Smooth muscle cell (in vitro differentiated cells): Measurements from ENCODE around the gene SGK1. TPM values are rescaled to one million over a fixed set of nuclear protein-coding genes. Genes with fewer than 3 reads are reported as not detected.
"Not testable (repeated sequence)": the region's sequence is repeated elsewhere in the genome, so short reads cannot be mapped to it uniquely, and the experiment has no call there.

Experiments used
- DNase-seq: peaks from one replicate; lab custom pipeline; 2025; ENCODE audit not compliant: unreplicated experiment; lab: John Stamatoyannopoulos, UW
- H2AFZ ChIP-seq: fragments of 200-600 bp; sonication (generic); 2 replicates; pipeline ENCODE4 v1.6.0; 2016; ENCODE audit warnings: antibody characterized with exemption, low read depth, mild to moderate bottlenecking
- H3F3A ChIP-seq: fragments of 200-600 bp; sonication (generic); 2 replicates; pipeline ENCODE4 v1.6.0; 2017; ENCODE audit warnings: antibody characterized with exemption, low read depth
- H3K27ac ChIP-seq: fragments of 200-600 bp; sonication (generic); 2 replicates; pipeline ENCODE4 v1.5.1; 2016; ENCODE audit warnings: low read depth, mild to moderate bottlenecking
- H3K27me3 ChIP-seq: fragments of 200-600 bp; sonication (generic); 2 replicates; pipeline ENCODE4 v1.6.1; 2016; ENCODE audit warnings: low read depth, mild to moderate bottlenecking
- H3K36me3 ChIP-seq: fragments of 200-600 bp; sonication (generic); 2 replicates; pipeline ENCODE4 v1.5.1; 2016; ENCODE audit warnings: low read depth
- H3K4me1 ChIP-seq: fragments of 200-600 bp; sonication (generic); 2 replicates; pipeline ENCODE4 v1.5.1; 2016; ENCODE audit warnings: low read depth
- H3K4me2 ChIP-seq: fragments of 200-600 bp; sonication (generic); 2 replicates; pipeline ENCODE4 v1.6.0; 2016; ENCODE audit warnings: mild to moderate bottlenecking
- H3K4me3 ChIP-seq: fragments of 200-600 bp; sonication (generic); 2 replicates; pipeline ENCODE4 v1.5.1; 2016; ENCODE audit warnings: mild to moderate bottlenecking
- H3K79me2 ChIP-seq: fragments of 200-600 bp; sonication (generic); 2 replicates; pipeline ENCODE4 v1.6.0; 2016; ENCODE audit warnings: low read depth, mild to moderate bottlenecking
- H3K9ac ChIP-seq: fragments of 200-600 bp; sonication (generic); 2 replicates; pipeline ENCODE4 v1.6.0; 2016; ENCODE audit warnings: low read depth
- H3K9me3 ChIP-seq: fragments of 200-600 bp; sonication (generic); replicated peaks from 2 replicates; pipeline ENCODE4 v1.5.1; 2016; ENCODE audit warnings: low read depth
- H4K20me1 ChIP-seq: fragments of 200-600 bp; sonication (generic); 2 replicates; pipeline ENCODE4 v1.6.0; 2016; ENCODE audit warnings: low read depth
- WGBS: methylation state at CpG from one replicate; pipeline ENCODE4 v1.1.7; 2016; ENCODE audit warnings: low lambda C conversion rate; 5-methylcytosine and 5-hydroxymethylcytosine counted together
- polyA plus RNA-seq: library from polyadenylated mRNA; unstranded; fragments of >200 nt; fragmentation: Nextera tagmentation; extraction: Ambion mirVana; gene quantifications from 2 replicates; pipeline ENCODE4 v1.2.1, GENCODE V29; 2016
- total RNA-seq: library from RNA; depleted of rRNA; stranded (reverse); fragments of >200 nt; gene quantifications from 2 replicates; pipeline ENCODE4 v1.2.3, GENCODE V29; 2014
- TF ChIP-seq, protein P1 (sequence below): fragments of 200-600 bp; sonication (generic); IDR thresholded peaks from 2 replicates; pipeline ENCODE4 v1.5.1; 2017; ENCODE audit warnings: borderline replicate concordance, mild to moderate bottlenecking, antibody characterized with exemption; ENCODE audit not compliant: insufficient read depth, poor library complexity, severe bottlenecking

The SGK1 gene
- total and polyA plus RNA-seq, 2 experiments from 2014 or later, result 18.9 to 109 TPM

DNA sequence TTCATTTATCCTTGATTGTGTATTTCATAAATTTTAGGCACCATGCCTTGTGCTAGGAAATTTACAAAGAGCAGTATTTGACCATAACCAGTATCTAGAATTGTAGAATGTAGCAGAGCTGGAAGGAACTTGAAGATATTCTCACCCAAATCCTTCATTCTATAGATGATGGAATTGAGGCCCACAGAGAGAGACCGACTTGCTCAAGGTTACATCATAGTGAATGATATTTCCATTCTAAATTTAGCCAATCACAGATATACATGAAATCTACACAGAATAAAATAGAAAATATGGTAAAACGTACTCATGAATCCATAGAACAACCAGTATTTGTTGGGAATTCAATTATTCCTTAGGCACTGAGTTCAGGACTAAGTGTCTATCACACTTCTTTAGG, 10.9 kb upstream of the SGK1 start:
- TF ChIP-seq, protein P1, sequence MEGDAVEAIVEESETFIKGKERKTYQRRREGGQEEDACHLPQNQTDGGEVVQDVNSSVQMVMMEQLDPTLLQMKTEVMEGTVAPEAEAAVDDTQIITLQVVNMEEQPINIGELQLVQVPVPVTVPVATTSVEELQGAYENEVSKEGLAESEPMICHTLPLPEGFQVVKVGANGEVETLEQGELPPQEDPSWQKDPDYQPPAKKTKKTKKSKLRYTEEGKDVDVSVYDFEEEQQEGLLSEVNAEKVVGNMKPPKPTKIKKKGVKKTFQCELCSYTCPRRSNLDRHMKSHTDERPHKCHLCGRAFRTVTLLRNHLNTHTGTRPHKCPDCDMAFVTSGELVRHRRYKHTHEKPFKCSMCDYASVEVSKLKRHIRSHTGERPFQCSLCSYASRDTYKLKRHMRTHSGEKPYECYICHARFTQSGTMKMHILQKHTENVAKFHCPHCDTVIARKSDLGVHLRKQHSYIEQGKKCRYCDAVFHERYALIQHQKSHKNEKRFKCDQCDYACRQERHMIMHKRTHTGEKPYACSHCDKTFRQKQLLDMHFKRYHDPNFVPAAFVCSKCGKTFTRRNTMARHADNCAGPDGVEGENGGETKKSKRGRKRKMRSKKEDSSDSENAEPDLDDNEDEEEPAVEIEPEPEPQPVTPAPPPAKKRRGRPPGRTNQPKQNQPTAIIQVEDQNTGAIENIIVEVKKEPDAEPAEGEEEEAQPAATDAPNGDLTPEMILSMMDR, result no peak

DNA sequence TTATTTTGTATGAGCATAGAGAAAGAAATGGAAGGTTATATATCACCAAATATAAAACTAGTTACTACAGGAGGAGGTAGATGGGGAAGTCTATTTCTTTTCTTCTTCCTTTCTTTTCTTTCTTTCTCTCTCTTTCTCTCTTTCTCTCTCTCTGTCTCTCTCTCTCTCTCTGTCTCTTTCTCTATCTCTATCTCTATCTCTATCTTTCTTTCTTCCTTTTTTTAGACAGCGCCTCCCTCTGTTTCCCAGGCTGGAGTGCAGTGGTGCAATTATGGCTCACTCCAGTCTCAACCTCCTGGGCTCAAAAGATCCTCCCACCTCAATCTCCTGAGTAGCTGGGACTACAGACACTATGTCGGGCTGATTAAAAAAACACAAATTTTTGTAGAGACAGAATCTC, 10.2 kb upstream of the SGK1 start:
- 95% methylated on average over 2 of the region's 2 CpGs for WGBS
- DNase-seq, result no peak
- H3K27me3 ChIP-seq, result no peaks in the 10 kb centered on the region

More for the DNA sequence above, 10.9 kb upstream of the SGK1 start:
- H2AFZ ChIP-seq, result no peak overlapping the region
- WGBS, result 94% methylated on average over 2 of the region's 2 CpGs
- no peaks in the 10 kb centered on the region for H3F3A ChIP-seq
- H4K20me1 ChIP-seq, result no peaks in the 10 kb centered on the region
- no peak overlapping the region for H3K27ac ChIP-seq
- H3K4me3 ChIP-seq, result no peak overlapping the region
- DNase-seq, result no peak
- no peaks in the 10 kb centered on the region for H3K4me1 ChIP-seq
- no peaks in the 10 kb centered on the region for H3K27me3 ChIP-seq
- no peak overlapping the region for H3K9ac ChIP-seq
- no peaks in the 10 kb centered on the region for H3K9me3 ChIP-seq
- no peaks in the 10 kb centered on the region for H3K36me3 ChIP-seq
- H3K4me2 ChIP-seq, result no peak overlapping the region
- H3K79me2 ChIP-seq, result no peaks in the 10 kb centered on the region

DNA sequence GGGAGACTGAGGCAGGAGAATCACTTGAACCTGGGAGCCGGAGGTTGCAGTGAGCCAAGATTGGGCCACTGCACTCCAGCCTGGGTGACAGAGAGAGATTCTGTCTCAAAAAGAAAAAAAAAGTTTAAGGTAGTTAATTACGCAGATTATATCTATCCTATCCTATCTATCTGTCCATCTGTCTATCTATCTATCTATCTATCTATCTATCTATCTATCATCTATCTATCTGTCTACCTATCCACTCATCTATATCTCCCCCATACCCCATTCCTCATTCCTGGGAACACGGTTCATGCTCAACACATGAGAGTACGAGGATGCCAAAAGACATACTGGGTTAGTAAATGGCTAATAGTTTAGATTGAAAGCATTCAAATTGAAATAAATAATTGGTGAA, 8.3 kb upstream of the SGK1 start:
- not testable (repeated sequence) for H3K27me3 ChIP-seq, H3K4me3 ChIP-seq, H3K4me2 ChIP-seq, DNase-seq, H3K9me3 ChIP-seq, H3K27ac ChIP-seq, H3K36me3 ChIP-seq, H3K4me1 ChIP-seq, H4K20me1 ChIP-seq, H2AFZ ChIP-seq, H3F3A ChIP-seq, H3K79me2 ChIP-seq, H3K9ac ChIP-seq
- 94% methylated on average over 4 of the region's 4 CpGs for WGBS

More for the DNA sequence above, 10.2 kb upstream of the SGK1 start:
- no peaks in the 10 kb centered on the region for H3K4me1 ChIP-seq
- no peaks in the 10 kb centered on the region for H3K79me2 ChIP-seq
- H3K9ac ChIP-seq, result no peak overlapping the region
- H4K20me1 ChIP-seq, result no peaks in the 10 kb centered on the region
- H3F3A ChIP-seq, result no peaks in the 10 kb centered on the region
- H3K4me3 ChIP-seq, result no peak overlapping the region
- H2AFZ ChIP-seq, result no peak overlapping the region
- H3K27ac ChIP-seq, result no peak overlapping the region
- no peaks in the 10 kb centered on the region for H3K36me3 ChIP-seq
- no peaks in the 10 kb centered on the region for H3K9me3 ChIP-seq
- H3K4me2 ChIP-seq, result no peak overlapping the region
- TF ChIP-seq, protein P1, result no peak

DNA sequence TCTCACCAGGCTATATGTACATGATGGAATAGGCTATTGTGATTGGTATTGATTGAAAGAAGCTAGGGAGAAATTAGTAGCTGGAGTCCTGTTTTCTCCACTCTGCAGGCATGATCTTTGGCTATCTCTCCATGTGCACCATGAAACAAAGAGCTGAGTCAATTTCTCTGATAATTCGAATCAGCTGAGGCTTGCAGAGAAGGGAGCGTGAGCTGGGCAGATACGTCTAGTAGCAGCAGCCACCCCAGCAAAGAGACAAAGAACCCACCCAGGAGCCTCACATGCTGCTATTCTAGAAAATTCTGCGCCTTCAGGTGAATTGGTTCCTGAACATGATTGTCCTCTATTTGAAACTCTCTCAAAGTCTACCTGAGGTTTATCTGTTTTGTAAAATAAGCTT, 6.9 kb upstream of the SGK1 start:
- Histone ChIP-seq H3K9ac (no peak overlapping the region), H3K27ac (no peak overlapping the region), H2AFZ (no peak overlapping the region), H3K79me2 (no peaks in the 10 kb centered on the region), H3K4me3 (no peak overlapping the region), H4K20me1 (no peaks in the 10 kb centered on the region), H3K4me2 (no peak overlapping the region), H3F3A (no peaks in the 10 kb centered on the region), H3K4me1 (no peaks in the 10 kb centered on the region), H3K36me3 (no peaks in the 10 kb centered on the region), H3K9me3 (no peaks in the 10 kb centered on the region), H3K27me3 (no peaks in the 10 kb centered on the region)
- TF ChIP-seq, protein P1, result no peak
- 94% methylated on average over 4 of the region's 4 CpGs for WGBS
- DNase-seq, result no peak
